ENCODE results near the gene TOR1AIP2. TPM values are rescaled to one million over a fixed set of nuclear protein-coding genes. Genes with fewer than 3 reads are reported as not detected.

The TOR1AIP2 gene
- total and polyA plus RNA-seq, 4 donors = 28.9 to 67.3 (median 47.3) TPM

GRCh38 chr1:179917601-179918429, 40.2 kb upstream of the TOR1AIP2 start:
- Histone ChIP-seq H3K36me3 (ENCODE audit: control insufficient read depth, insufficient read depth, low read length) (peaks cover 10% of the 10 kb centered on the region), H3K4me1 (ENCODE audit: control insufficient read depth, insufficient read depth, low read length) (no peaks in the 10 kb centered on the region), H3K9me3 (ENCODE audit: control insufficient read depth, insufficient read depth, low read length) (no peaks in the 10 kb centered on the region), H3K27ac (ENCODE audit: low read depth, low read length) (no peak overlapping the region), H3K27me3 (ENCODE audit: control insufficient read depth, insufficient read depth, low read length) (no peaks in the 10 kb centered on the region), H3K4me3 (ENCODE audit: low read depth, low read length) (no peak overlapping the region)
- 99% methylated on average over 6 of the region's 10 CpGs for WGBS (ENCODE audit: insufficient coverage)
- DNase-seq (ENCODE audit: low read depth in 4 of 6, low spot score in 6 of 6) = no peak

- peaks cover 22% of the 10 kb centered on the region for H3K36me3 ChIP-seq (ENCODE audit: control insufficient read depth, insufficient read depth, low read length)
- no peak for DNase-seq (ENCODE audit: low read depth in 4 of 6, low spot score in 6 of 6)
- H3K4me1 ChIP-seq (ENCODE audit: control insufficient read depth, insufficient read depth, low read length) = no peaks in the 10 kb centered on the region
- WGBS (ENCODE audit: insufficient coverage) = no CpG with 5 or more reads among the region's 3 CpGs
- H3K9me3 ChIP-seq (ENCODE audit: control insufficient read depth, insufficient read depth, low read length) = no peaks in the 10 kb centered on the region
- H3K27ac ChIP-seq (ENCODE audit: low read depth, low read length) = no peak overlapping the region
- H3K4me3 ChIP-seq (ENCODE audit: low read depth, low read length) = no peak overlapping the region
- no peaks in the 10 kb centered on the region for H3K27me3 ChIP-seq (ENCODE audit: control insufficient read depth, insufficient read depth, low read length)
Measured at GRCh38 chr1:179911812-179912211, 34.2 kb upstream of the TOR1AIP2 start.

GRCh38 chr1:179910934-179911333, 33.3 kb upstream of the TOR1AIP2 start:
- no peak overlapping the region for H3K27ac ChIP-seq (ENCODE audit: low read depth, low read length)
- H3K36me3 ChIP-seq (ENCODE audit: control insufficient read depth, insufficient read depth, low read length) = peaks cover 22% of the 10 kb centered on the region
- H3K4me3 ChIP-seq (ENCODE audit: low read depth, low read length) = no peak overlapping the region
- WGBS (ENCODE audit: insufficient coverage) = no CpG with 5 or more reads among the region's 1 CpG
- no peaks in the 10 kb centered on the region for H3K9me3 ChIP-seq (ENCODE audit: control insufficient read depth, insufficient read depth, low read length)
- no peaks in the 10 kb centered on the region for H3K27me3 ChIP-seq (ENCODE audit: control insufficient read depth, insufficient read depth, low read length)
- H3K4me1 ChIP-seq (ENCODE audit: control insufficient read depth, insufficient read depth, low read length) = no peaks in the 10 kb centered on the region
- no peak for DNase-seq (ENCODE audit: low read depth in 4 of 6, low spot score in 6 of 6)

GRCh38 chr1:179889589-179889988, 12.0 kb upstream of the TOR1AIP2 start:
- no peak for DNase-seq (ENCODE audit: low read depth in 4 of 6, low spot score in 6 of 6)
- H3K9me3 ChIP-seq (ENCODE audit: control insufficient read depth, insufficient read depth, low read length) = no peaks in the 10 kb centered on the region
- no peaks in the 10 kb centered on the region for H3K27me3 ChIP-seq (ENCODE audit: control insufficient read depth, insufficient read depth, low read length)
- H3K36me3 ChIP-seq (ENCODE audit: control insufficient read depth, insufficient read depth, low read length) = peaks cover 29% of the 10 kb centered on the region
- H3K27ac ChIP-seq (ENCODE audit: low read depth, low read length) = no peak overlapping the region
- no peaks in the 10 kb centered on the region for H3K4me1 ChIP-seq (ENCODE audit: control insufficient read depth, insufficient read depth, low read length)
- no CpG with 5 or more reads among the region's 4 CpGs for WGBS (ENCODE audit: insufficient coverage)
- no peak overlapping the region for H3K4me3 ChIP-seq (ENCODE audit: low read depth, low read length)

- WGBS (ENCODE audit: insufficient coverage) = no CpG with 5 or more reads among the region's 2 CpGs
- Histone ChIP-seq H3K36me3 (ENCODE audit: control insufficient read depth, insufficient read depth, low read length) (peaks cover 23% of the 10 kb centered on the region), H3K4me3 (ENCODE audit: low read depth, low read length) (no peak overlapping the region), H3K4me1 (ENCODE audit: control insufficient read depth, insufficient read depth, low read length) (no peaks in the 10 kb centered on the region), H3K9me3 (ENCODE audit: control insufficient read depth, insufficient read depth, low read length) (no peaks in the 10 kb centered on the region), H3K27ac (ENCODE audit: low read depth, low read length) (no peak overlapping the region), H3K27me3 (ENCODE audit: control insufficient read depth, insufficient read depth, low read length) (no peaks in the 10 kb centered on the region)
- no peak for DNase-seq (ENCODE audit: low read depth in 4 of 6, low spot score in 6 of 6)
Measured at GRCh38 chr1:179888071-179888470, 10.5 kb upstream of the TOR1AIP2 start.

GRCh38 chr1:179883745-179884138, 6.1 kb upstream of the TOR1AIP2 start:
- no peaks in the 10 kb centered on the region for H3K27me3 ChIP-seq (ENCODE audit: control insufficient read depth, insufficient read depth, low read length)
- no peaks in the 10 kb centered on the region for H3K9me3 ChIP-seq (ENCODE audit: control insufficient read depth, insufficient read depth, low read length)
- H3K36me3 ChIP-seq (ENCODE audit: control insufficient read depth, insufficient read depth, low read length) = peaks cover 4% of the 10 kb centered on the region
- DNase-seq (ENCODE audit: low read depth in 4 of 6, low spot score in 6 of 6) = no peak
- no peak overlapping the region for H3K27ac ChIP-seq (ENCODE audit: low read depth, low read length)
- H3K4me1 ChIP-seq (ENCODE audit: control insufficient read depth, insufficient read depth, low read length) = no peaks in the 10 kb centered on the region
- peak overlapping the region; percentile 84 for H3K4me3 ChIP-seq (ENCODE audit: low read depth, low read length)
- WGBS (ENCODE audit: insufficient coverage) = 20% methylated on average over 4 of the region's 4 CpGs

- peaks cover 4% of the 10 kb centered on the region for H3K36me3 ChIP-seq (ENCODE audit: control insufficient read depth, insufficient read depth, low read length)
- WGBS (ENCODE audit: insufficient coverage) = 0% methylated on average over 20 of the region's 26 CpGs
- DNase-seq (ENCODE audit: low read depth in 4 of 6, low spot score in 6 of 6) = peak in 2 of 6 donors; percentile 14 to 54
- H3K4me1 ChIP-seq (ENCODE audit: control insufficient read depth, insufficient read depth, low read length) = no peaks in the 10 kb centered on the region
- H3K27ac ChIP-seq (ENCODE audit: low read depth, low read length) = peak overlapping the region; percentile 100
- peak overlapping the region; percentile 84 for H3K4me3 ChIP-seq (ENCODE audit: low read depth, low read length)
- no peaks in the 10 kb centered on the region for H3K27me3 ChIP-seq (ENCODE audit: control insufficient read depth, insufficient read depth, low read length)
- H3K9me3 ChIP-seq (ENCODE audit: control insufficient read depth, insufficient read depth, low read length) = no peaks in the 10 kb centered on the region
Measured at GRCh38 chr1:179883040-179883744, 5.6 kb upstream of the TOR1AIP2 start.

- Histone ChIP-seq H3K9me3 (ENCODE audit: control insufficient read depth, insufficient read depth, low read length) (no peaks in the 10 kb centered on the region), H3K4me1 (ENCODE audit: control insufficient read depth, insufficient read depth, low read length) (no peaks in the 10 kb centered on the region), H3K4me3 (ENCODE audit: low read depth, low read length) (peak within 1 kb of the TSS; percentile 84), H3K27ac (ENCODE audit: low read depth, low read length) (peak within 1 kb of the TSS; percentile 100), H3K27me3 (ENCODE audit: control insufficient read depth, insufficient read depth, low read length) (no peaks in the 10 kb centered on the region), H3K36me3 (ENCODE audit: control insufficient read depth, insufficient read depth, low read length) (peaks cover 4% of the 10 kb centered on the region)
- DNase-seq (ENCODE audit: low read depth in 4 of 6, low spot score in 6 of 6) = peak; percentile 92 to 99 (median 95)
- under 1% methylated on average over 72 of the region's 72 CpGs for WGBS (ENCODE audit: insufficient coverage)
Measured at GRCh38 chr1:179882253-179883039, 4.8 kb upstream of the TOR1AIP2 start, which contains the start of gene TOR1AIP1. TOR1AIP1 (plus strand) TSS chr1:179882285; CDS start chr1:179882503, 218 bp downstream.

- H3K4me1 ChIP-seq (ENCODE audit: control insufficient read depth, insufficient read depth, low read length) = peaks cover 4% of the 10 kb centered on the region
- H3K27ac ChIP-seq (ENCODE audit: low read depth, low read length) = peak overlapping the region; percentile 100
- H3K9me3 ChIP-seq (ENCODE audit: control insufficient read depth, insufficient read depth, low read length) = no peaks in the 10 kb centered on the region
- 0% methylated on average over 18 of the region's 22 CpGs for WGBS (ENCODE audit: insufficient coverage)
- no peaks in the 10 kb centered on the region for H3K27me3 ChIP-seq (ENCODE audit: control insufficient read depth, insufficient read depth, low read length)
- H3K4me3 ChIP-seq (ENCODE audit: low read depth, low read length) = peak overlapping the region; percentile 84
- peaks cover 4% of the 10 kb centered on the region for H3K36me3 ChIP-seq (ENCODE audit: control insufficient read depth, insufficient read depth, low read length)
- DNase-seq (ENCODE audit: low read depth in 4 of 6, low spot score in 6 of 6) = peak in 2 of 6 donors; percentile 83 to 93
Measured at GRCh38 chr1:179881642-179882252, 4.1 kb upstream of the TOR1AIP2 start.
